Activated CD4-positive, alpha-beta T cell treated with anti-CD3 and anti-CD28 coated beads for 36 hours (primary cell): ENCODE data around the gene MFGE8. TPM values are rescaled to one million over a fixed set of nuclear protein-coding genes. Genes with fewer than 3 reads are reported as not detected.

ENCODE experiments used
- ATAC-seq: fragments of 200-7000 bp; cut with Tn5 transposase; one replicate; pipeline ENCODE4 v1.10.0; 2021; ENCODE audit warnings: mild to moderate bottlenecking, moderate library complexity
- CTCF ChIA-PET: fragments of 350-600 bp; sonication (Branson Sonifier 250); formaldehyde crosslinking; loops from one replicate; lab custom pipeline; 2021; ENCODE audit warnings: antibody characterized with exemption; lab: Charles Lee
- POLR2A ChIA-PET: fragments of 350-600 bp; sonication (Branson Sonifier 250); formaldehyde crosslinking; loops from one replicate; lab custom pipeline; 2021; ENCODE audit warnings: antibody characterized with exemption, inconsistent platforms; lab: Charles Lee
- DNase-seq: peaks from one replicate; pipeline ENCODE4 v3.0.0-alpha.2; 2020
- H3K27ac Mint-ChIP-seq: one replicate; pipeline ENCODE4 v1.8.0; 2021; ENCODE audit warnings: mixed read lengths
- H3K27me3 Mint-ChIP-seq: one replicate; pipeline ENCODE4 v1.8.0; 2021; ENCODE audit warnings: mixed read lengths
- H3K36me3 Mint-ChIP-seq: one replicate; pipeline ENCODE4 v1.8.0; 2021; ENCODE audit warnings: low read depth, mixed read lengths
- H3K4me1 Mint-ChIP-seq: one replicate; pipeline ENCODE4 v1.8.0; 2021; ENCODE audit warnings: mixed read lengths
- H3K4me3 Mint-ChIP-seq: one replicate; pipeline ENCODE4 v1.8.0; 2021; ENCODE audit warnings: mild to moderate bottlenecking, moderate library complexity, mixed read lengths
- H3K9me3 Mint-ChIP-seq: one replicate; pipeline ENCODE4 v1.8.0; 2021; ENCODE audit warnings: low read depth, mixed read lengths
- intact Hi-C, 2 experiments: fragments of 100-400 bp; cut with DNase I in 1 of 2; cut with micrococcal nuclease in 1 of 2; formaldehyde crosslinking; loops; one replicate each; pipeline versions ENCODE4 v1.14.2 to v1.15.1; 2022 to 2024; cut with DNase I, micrococcal nuclease
- total RNA-seq, 2 experiments: library from RNA; stranded (reverse); gene quantifications; one replicate each; pipeline ENCODE4 v1.2.3, GENCODE V29; 2021

MFGE8 gene
- total RNA-seq, 2 experiments from 2014 or later, result 17.0 to 18.6 TPM

GRCh38 chr15:88897456-88898194, 15.6 kb downstream of the MFGE8 start:
- ChIA-PET CTCF (interaction anchor here (0.5 to 1.5 kb wide), 5 partner anchors 7 to 274 kb away, joined by 3 to 7 read pairs (median 5); no protein-coding TSS in a partner anchor), POLR2A (no interaction called here)
- intact Hi-C loops, result loop anchor here (5.0 to 10.0 kb wide), 4 partner anchors 230 to 437 kb away; partner anchors contain the start of gene POLG (in 1 of the 2)
- H3K27ac Mint-ChIP-seq, result no peak overlapping the region
- H3K27me3 Mint-ChIP-seq, result no peaks in the 10 kb centered on the region
- peaks cover 10% of the 10 kb centered on the region for H3K36me3 Mint-ChIP-seq
- H3K4me1 Mint-ChIP-seq, result peaks cover 35% of the 10 kb centered on the region
- DNase-seq, result peak; percentile 86
- peak; percentile 80 for ATAC-seq
- H3K9me3 Mint-ChIP-seq, result no peaks in the 10 kb centered on the region
- no peak overlapping the region for H3K4me3 Mint-ChIP-seq

GRCh38 chr15:88897142-88897455, 16.1 kb downstream of the MFGE8 start:
- Mint-ChIP-seq H3K4me1 (peaks cover 35% of the 10 kb centered on the region), H3K27me3 (no peaks in the 10 kb centered on the region), H3K36me3 (peaks cover 10% of the 10 kb centered on the region), H3K27ac (no peak overlapping the region), H3K9me3 (no peaks in the 10 kb centered on the region), H3K4me3 (no peak overlapping the region)
- intact Hi-C loops, result loop anchor here (5.0 to 10.0 kb wide), 4 partner anchors 230 to 438 kb away; partner anchors contain the start of gene POLG (in 1 of the 2)
- ATAC-seq (no peak), DNase-seq (no peak)
- ChIA-PET POLR2A (no interaction called here), CTCF (interaction anchor here (1.2 to 1.5 kb wide), 4 partner anchors 8 to 273 kb away, joined by 3 to 7 read pairs (median 4); no protein-coding TSS in a partner anchor)

- ChIA-PET CTCF (interaction anchor here (1.2 to 2.1 kb wide), 7 partner anchors 8 to 273 kb away, joined by 3 to 15 read pairs (median 5); no protein-coding TSS in a partner anchor), POLR2A (no interaction called here)
- ATAC-seq (no peak), DNase-seq (no peak)
- Mint-ChIP-seq H3K27me3 (no peaks in the 10 kb centered on the region), H3K4me3 (no peak overlapping the region), H3K4me1 (peaks cover 30% of the 10 kb centered on the region), H3K36me3 (peaks cover 8% of the 10 kb centered on the region), H3K27ac (peak overlapping the region; percentile 32), H3K9me3 (no peaks in the 10 kb centered on the region)
- intact Hi-C loops, result loop anchor here (5.0 to 10.0 kb wide), 4 partner anchors 231 to 438 kb away; partner anchors contain the start of gene POLG (in 1 of the 2)
These were observed 16.7 kb downstream of the MFGE8 start for GRCh38 chr15:88896333-88897033.

GRCh38 chr15:88894819-88895767, 18.1 kb downstream of the MFGE8 start, which contains the start of gene HAPLN3:
Gene HAPLN3, minus strand, starts transcription at chr15:88895544. Its CDS starts 8,246 bp downstream, at chr15:88887298.
- ATAC-seq (peak; percentile 62), DNase-seq (peak; percentile 82)
- ChIA-PET POLR2A (interaction anchor here (0.6 to 0.7 kb wide), 3 partner anchors 9 to 23 kb away, joined by 3 to 5 read pairs (median 3); no protein-coding TSS in a partner anchor), CTCF (interaction anchor here (0.6 to 2.2 kb wide), 12 partner anchors 8 to 324 kb away, joined by 3 to 21 read pairs (median 4); no protein-coding TSS in a partner anchor)
- peak within 1 kb of the TSS; percentile 81 for H3K27ac Mint-ChIP-seq
- H3K4me1 Mint-ChIP-seq, result peaks cover 32% of the 10 kb centered on the region
- H3K9me3 Mint-ChIP-seq, result no peaks in the 10 kb centered on the region
- H3K4me3 Mint-ChIP-seq, result peak within 1 kb of the TSS; percentile 83
- intact Hi-C loops, result loop anchor here (1.0 to 10.0 kb wide), 12 partner anchors 9 to 440 kb away; partner anchors contain the start of genes MFGE8 (in 2 of the 2), ABHD2 (in 1 of the 2), FANCI (in 1 of the 2) and POLG (in 1 of the 2)
- H3K36me3 Mint-ChIP-seq, result peaks cover 12% of the 10 kb centered on the region
- no peaks in the 10 kb centered on the region for H3K27me3 Mint-ChIP-seq

GRCh38 chr15:88894348-88894818, 18.8 kb downstream of the MFGE8 start:
- H3K27ac Mint-ChIP-seq, result peak overlapping the region; percentile 81
- intact Hi-C loops, result loop anchor here (1.0 to 10.0 kb wide), 9 partner anchors 10 to 440 kb away; partner anchors contain the start of genes ABHD2 (in 1 of the 2), FANCI (in 1 of the 2), MFGE8 (in 1 of the 2) and POLG (in 1 of the 2)
- H3K4me1 Mint-ChIP-seq, result peaks cover 32% of the 10 kb centered on the region
- CTCF ChIA-PET, result interaction anchor here (1.4 to 2.2 kb wide), 5 partner anchors 9 to 123 kb away, joined by 6 to 21 read pairs (median 8); no protein-coding TSS in a partner anchor
- peak; percentile 93 for DNase-seq
- peak overlapping the region; percentile 83 for H3K4me3 Mint-ChIP-seq
- H3K9me3 Mint-ChIP-seq, result no peaks in the 10 kb centered on the region
- H3K27me3 Mint-ChIP-seq, result no peaks in the 10 kb centered on the region
- peak; percentile 63 for ATAC-seq
- POLR2A ChIA-PET, result no interaction called here
- peaks cover 12% of the 10 kb centered on the region for H3K36me3 Mint-ChIP-seq

GRCh38 chr15:88891540-88892254, 21.5 kb downstream of the MFGE8 start:
- H3K9me3 Mint-ChIP-seq, result no peaks in the 10 kb centered on the region
- ATAC-seq (no peak), DNase-seq (no peak)
- H3K4me1 Mint-ChIP-seq, result peaks cover 20% of the 10 kb centered on the region
- ChIA-PET POLR2A (interaction anchor here (0.6 to 1.5 kb wide), 3 partner anchors 13 to 197 kb away, joined by 3 to 4 read pairs (median 3); no protein-coding TSS in a partner anchor), CTCF (interaction anchor here (0.6 to 4.2 kb wide), 7 partner anchors 9 to 424 kb away, joined by 3 to 25 read pairs (median 4); partner anchors contain the start of genes MRPL46 and MRPS11)
- H3K36me3 Mint-ChIP-seq, result peaks cover 19% of the 10 kb centered on the region
- H3K27me3 Mint-ChIP-seq, result no peaks in the 10 kb centered on the region
- H3K27ac Mint-ChIP-seq, result no peak overlapping the region
- H3K4me3 Mint-ChIP-seq, result no peak overlapping the region
- intact Hi-C loops, result loop anchor here in 1 of 2 experiments (5.0 to 10.0 kb wide), 3 partner anchors 196 to 443 kb away; partner anchors contain the start of genes ABHD2 and POLG

GRCh38 chr15:88890495-88890894, 22.7 kb downstream of the MFGE8 start:
- Mint-ChIP-seq H3K9me3 (no peaks in the 10 kb centered on the region), H3K27ac (no peak overlapping the region), H3K36me3 (peaks cover 20% of the 10 kb centered on the region), H3K27me3 (no peaks in the 10 kb centered on the region), H3K4me1 (peaks cover 14% of the 10 kb centered on the region), H3K4me3 (no peak overlapping the region)
- POLR2A ChIA-PET, result interaction anchor here (1.5 kb wide), 1 partner anchor 14 kb away, joined by 4 read pairs; no protein-coding TSS in a partner anchor
- DNase-seq (no peak), ATAC-seq (no peak)
- intact Hi-C loops, result loop anchor here in 1 of 2 experiments (5.0 to 10.0 kb wide), 3 partner anchors 197 to 444 kb away; partner anchors contain the start of genes ABHD2 and POLG
- CTCF ChIA-PET, result interaction anchor here (0.6 to 4.2 kb wide), 2 partner anchors 14 to 88 kb away, joined by 3 to 25 read pairs; no protein-coding TSS in a partner anchor

- peaks cover 28% of the 10 kb centered on the region for H3K36me3 Mint-ChIP-seq
- no peak for DNase-seq
- H3K4me1 Mint-ChIP-seq, result peaks cover 8% of the 10 kb centered on the region
- CTCF ChIA-PET, result interaction anchor here (1.2 kb wide), 1 partner anchor 16 kb away, joined by 3 read pairs; no protein-coding TSS in a partner anchor
- H3K27me3 Mint-ChIP-seq, result no peaks in the 10 kb centered on the region
- POLR2A ChIA-PET, result no interaction called here
- intact Hi-C loops, result no loop called here
- ATAC-seq, result no peak
- H3K27ac Mint-ChIP-seq, result no peak overlapping the region
- H3K9me3 Mint-ChIP-seq, result no peaks in the 10 kb centered on the region
- H3K4me3 Mint-ChIP-seq, result no peak overlapping the region
These were observed 24.5 kb downstream of the MFGE8 start for GRCh38 chr15:88888719-88889118.

- no peak for ATAC-seq
- peaks cover 3% of the 10 kb centered on the region for H3K4me1 Mint-ChIP-seq
- CTCF ChIA-PET, result interaction anchor here (0.7 to 1.6 kb wide), 3 partner anchors 9 to 420 kb away, joined by 3 to 4 read pairs (median 3); partner anchors contain the start of gene MRPL46
- intact Hi-C loops, result no loop called here
- no peak overlapping the region for H3K27ac Mint-ChIP-seq
- no peaks in the 10 kb centered on the region for H3K9me3 Mint-ChIP-seq
- no peak overlapping the region for H3K4me3 Mint-ChIP-seq
- peaks cover 24% of the 10 kb centered on the region for H3K36me3 Mint-ChIP-seq
- H3K27me3 Mint-ChIP-seq, result no peaks in the 10 kb centered on the region
- DNase-seq, result no peak
- POLR2A ChIA-PET, result interaction anchor here (0.6 kb wide), 1 partner anchor 214 kb away, joined by 4 read pairs; no protein-coding TSS in a partner anchor
These were observed 26.1 kb downstream of the MFGE8 start for GRCh38 chr15:88887068-88887580.
